K562 (cell line): ENCODE results near the gene PNRC1.

Experiments used
- ELK3 ChIP-seq: fragments of 450-650 bp; formaldehyde crosslinking; IDR thresholded peaks from 2 replicates; pipeline ENCODE4 v1.4.0; 2020; ENCODE audit warnings: mild to moderate bottlenecking
- HMG20B ChIP-seq: fragments of 250-450 bp; sonication (Bioruptor Pico); IDR thresholded peaks from 2 replicates; pipeline ENCODE4 v1.5.0; 2021; ENCODE audit warnings: mild to moderate bottlenecking
- MIER1 ChIP-seq: fragments of 450-650 bp; IDR thresholded peaks from 2 replicates; pipeline ENCODE4 v1.6.1; 2016; ENCODE audit warnings: antibody characterized with exemption, mild to moderate bottlenecking, low read depth
- RCOR1 ChIP-seq, 2 experiments: IDR thresholded peaks; 2 replicates each; pipeline ENCODE4 v1.6.1; 2012; ENCODE audit warnings: low read depth in 2 of 2, low read length in 2 of 2, borderline replicate concordance in 1 of 2, improper control_type of control experiment in 1 of 2
- RFX7 ChIP-seq: fragments of 250-450 bp; sonication (Bioruptor Pico); IDR thresholded peaks from 2 replicates; pipeline ENCODE4 v1.5.1; 2021; ENCODE audit warnings: mild to moderate bottlenecking
- TAF1 ChIP-seq: IDR thresholded peaks from 2 replicates; pipeline ENCODE4 v1.6.1; 2011; ENCODE audit warnings: mild to moderate bottlenecking, low read length, moderate library complexity; ENCODE audit not compliant: insufficient read depth, control insufficient read depth, severe bottlenecking; ENCODE audit errors: extremely low read depth
- TBL1XR1 ChIP-seq, 2 experiments: IDR thresholded peaks; 2 replicates each; pipeline ENCODE4 v1.6.1; 2012; ENCODE audit warnings: improper control_type of control experiment in 2 of 2, low read length in 2 of 2, mild to moderate bottlenecking in 1 of 2
- U2AF1 ChIP-seq: fragments of 200-400 bp; formaldehyde crosslinking; optimal IDR thresholded peaks from 2 replicates; pipeline ENCODE3; 2017; ENCODE audit warnings: mild to moderate bottlenecking, low read depth, low read length, moderate library complexity
- ZNF561 ChIP-seq: fragments of 450-650 bp; formaldehyde crosslinking; conservative IDR thresholded peaks from 2 replicates; pipeline ENCODE4 v1.4.0; 2020; ENCODE audit warnings: mild to moderate bottlenecking, moderate library complexity
- TF ChIP-seq, protein P1 (sequence below): fragments of 250-450 bp; sonication (Bioruptor Pico); IDR thresholded peaks from 2 replicates; pipeline ENCODE4 v1.5.1; 2021; ENCODE audit warnings: mild to moderate bottlenecking

GRCh38 chr6:89048985-89049384, 31.6 kb upstream of the PNRC1 start:
- TF ChIP-seq RCOR1 (IDR thresholded peaks at IDR 0.05; ENCODE audit: borderline replicate concordance in 1 of 2, low read depth in 2 of 2, low read length in 2 of 2) (no peak), HMG20B (CRISPR knock-in tag) (no peak), TAF1 (no peak), RFX7 (no peak), TBL1XR1 (IDR thresholded peaks at IDR 0.05; ENCODE audit: low read length in 2 of 2) (no peak), U2AF1 (no peak), ZNF561 (no peak), MIER1 (no peak), ELK3 (CRISPR knock-in tag) (no peak)
- TF ChIP-seq, protein P1, sequence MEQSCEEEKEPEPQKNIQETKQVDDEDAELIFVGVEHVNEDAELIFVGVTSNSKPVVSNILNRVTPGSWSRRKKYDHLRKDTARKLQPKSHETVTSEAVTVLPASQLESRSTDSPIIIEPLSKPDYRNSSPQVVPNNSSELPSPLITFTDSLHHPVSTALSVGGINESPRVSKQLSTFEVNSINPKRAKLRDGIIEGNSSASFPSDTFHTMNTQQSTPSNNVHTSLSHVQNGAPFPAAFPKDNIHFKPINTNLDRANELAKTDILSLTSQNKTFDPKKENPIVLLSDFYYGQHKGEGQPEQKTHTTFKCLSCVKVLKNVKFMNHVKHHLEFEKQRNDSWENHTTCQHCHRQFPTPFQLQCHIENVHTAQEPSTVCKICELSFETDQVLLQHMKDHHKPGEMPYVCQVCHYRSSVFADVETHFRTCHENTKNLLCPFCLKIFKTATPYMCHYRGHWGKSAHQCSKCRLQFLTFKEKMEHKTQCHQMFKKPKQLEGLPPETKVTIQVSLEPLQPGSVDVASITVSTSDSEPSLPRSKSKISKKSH (CRISPR knock-in tag): no peak
